HCT116 (cell line): ENCODE results near the gene TCEAL3. TPM values are rescaled to one million over a fixed set of nuclear protein-coding genes. Genes with fewer than 3 reads are reported as not detected.

Experiments
- ATAC-seq: fragments of 200-7000 bp; cut with Tn5 transposase; 2 replicates; pipeline ENCODE4 v1.9.1; 2020; ENCODE audit warnings: mild to moderate bottlenecking, moderate library complexity
- BruUV-seq: library from RNA; stranded (reverse); fragments of 400-500 nt; replicated peaks from 2 replicates; lab custom pipeline; 2021; lab: Mats Ljungman, UMichigan
- CTCF ChIA-PET: fragments of 300-600 bp; sonication (Branson Sonifier 250); formaldehyde crosslinking; loops from one replicate; lab custom pipeline; 2021; ENCODE audit warnings: antibody characterized with exemption; lab: Charles Lee
- POLR2A ChIA-PET: fragments of 300-600, 350-600 bp; sonication (Branson Sonifier 250); formaldehyde crosslinking; loops from one replicate; lab custom pipeline; 2021; ENCODE audit warnings: antibody characterized with exemption; lab: Charles Lee
- RAD21 ChIA-PET, 2 experiments: fragments of 300-600 bp; sonication (Branson Sonifier 250); formaldehyde crosslinking; loops; one replicate each; lab custom pipeline; 2023; ENCODE audit warnings: low total read pairs in 2 of 2; ENCODE audit not compliant: uncharacterized antibody in 2 of 2, unreplicated experiment in 2 of 2, low non-redundant PET in 1 of 2; lab: Charles Lee
- DNase-seq: peaks from one replicate; pipeline ENCODE4 v3.0.0-alpha.2; 2010; ENCODE audit warnings: low read depth, low spot score
- H2AFZ ChIP-seq: fragments of 200-600 bp; shearing (Covaris generic), sonication (generic); 2 replicates; pipeline ENCODE4 v1.6.1; 2017; ENCODE audit warnings: low read depth, mixed run types, mixed read lengths, antibody characterized with exemption, low read length; ENCODE audit not compliant: poor library complexity, severe bottlenecking
- H3K27ac ChIP-seq: 2 replicates; pipeline ENCODE4 v1.5.1; 2012; ENCODE audit warnings: low read depth, low read length
- H3K27me3 ChIP-seq: fragments of 200-600 bp; sonication (generic); 2 replicates; pipeline ENCODE4 v1.6.1; 2016; ENCODE audit warnings: mixed run types, low read length, mixed read lengths; ENCODE audit not compliant: insufficient read depth
- H3K36me3 ChIP-seq, 2 experiments: fragments of 200-500 bp in 1 of 2; fragments of 200-600 bp in 1 of 2; sonication (Bioruptor generic) in 1 of 2; sonication (generic) in 1 of 2; 2 replicates each; pipeline versions ENCODE4 v1.5.1 to v1.6.1; 2014 to 2016; ENCODE audit warnings: low read length in 2 of 2, inconsistent platforms in 1 of 2, mixed read lengths in 1 of 2, mixed run types in 1 of 2; ENCODE audit not compliant: insufficient read depth in 2 of 2, control insufficient read depth in 1 of 2
- H3K4me1 ChIP-seq, 2 experiments: fragments of 200-600 bp in 1 of 2; sonication (generic) in 1 of 2; 2 replicates each; pipeline versions ENCODE4 v1.5.1 to v1.6.1; 2012 to 2017; ENCODE audit warnings: low read length in 2 of 2, inconsistent platforms in 1 of 2, mild to moderate bottlenecking in 1 of 2, mixed read lengths in 1 of 2, mixed run types in 1 of 2, moderate library complexity in 1 of 2; ENCODE audit not compliant: insufficient read depth in 2 of 2, control insufficient read depth in 1 of 2
- H3K4me2 ChIP-seq: fragments of 200-600 bp; sonication (generic); 2 replicates; pipeline ENCODE4 v1.6.1; 2017; ENCODE audit warnings: mixed run types, low read length, mixed read lengths
- H3K4me3 ChIP-seq, 2 experiments: fragments of 200-600 bp in 1 of 2; sonication (generic) in 1 of 2; replicated peaks in 1 of 2; 2 replicates each; pipeline ENCODE4 v1.5.1; 2011 to 2016; ENCODE audit warnings: low read length in 2 of 2, control low read depth in 1 of 2, low read depth in 1 of 2, mild to moderate bottlenecking in 1 of 2, mixed read lengths in 1 of 2, mixed run types in 1 of 2
- H3K79me2 ChIP-seq: fragments of 200-600 bp; sonication (generic); 2 replicates; pipeline ENCODE4 v1.6.1; 2017; ENCODE audit warnings: mild to moderate bottlenecking, mixed run types, low read length, moderate library complexity, mixed read lengths; ENCODE audit not compliant: insufficient read depth
- H3K9ac ChIP-seq: fragments of 200-600 bp; sonication (generic); 2 replicates; pipeline ENCODE4 v1.6.1; 2016; ENCODE audit warnings: low read length, mixed read lengths
- H3K9me2 ChIP-seq: fragments of 200-600 bp; sonication (generic), shearing (Covaris generic); 2 replicates; pipeline ENCODE4 v1.6.1; 2017; ENCODE audit warnings: mixed run types, mild to moderate bottlenecking, moderate library complexity; ENCODE audit not compliant: insufficient read depth
- H3K9me3 ChIP-seq, 2 experiments: fragments of 200-500 bp in 1 of 2; fragments of 200-600 bp in 1 of 2; sonication (Bioruptor generic) in 1 of 2; sonication (generic) in 1 of 2; 2 replicates each; pipeline ENCODE4 v1.6.1; 2014 to 2017; ENCODE audit warnings: low read length in 2 of 2, mixed read lengths in 2 of 2, inconsistent platforms in 1 of 2, low read depth in 1 of 2, mild to moderate bottlenecking in 1 of 2, mixed run types in 1 of 2, moderate library complexity in 1 of 2; ENCODE audit not compliant: control insufficient read depth in 1 of 2, insufficient read depth in 1 of 2
- H4K20me1 ChIP-seq: fragments of 200-600 bp; sonication (generic), shearing (Covaris generic); 2 replicates; pipeline ENCODE4 v1.6.1; 2017; ENCODE audit warnings: mixed run types, mild to moderate bottlenecking, moderate library complexity; ENCODE audit not compliant: insufficient read depth
- ATF3 ChIP-seq: IDR thresholded peaks from 2 replicates; pipeline ENCODE4 v1.6.1; 2012
- CBX3 ChIP-seq: IDR thresholded peaks from 2 replicates; pipeline ENCODE4 v1.6.1; 2012; ENCODE audit warnings: low read depth
- CEBPB ChIP-seq: IDR thresholded peaks from 2 replicates; pipeline ENCODE4 v1.6.1; 2012; ENCODE audit warnings: low read depth
- CTCF ChIP-seq, 3 experiments: fragments of 200-600 bp in 1 of 3; sonication (generic) in 1 of 3; IDR thresholded peaks in 2 of 3; conservative IDR thresholded peaks in 1 of 3; 2 replicates each; pipeline ENCODE4 v1.5.1; 2012 to 2017; ENCODE audit warnings: low read depth in 2 of 3, low read length in 2 of 3, antibody characterized with exemption in 1 of 3, borderline replicate concordance in 1 of 3, control low read depth in 1 of 3, mild to moderate bottlenecking in 1 of 3, mixed read lengths in 1 of 3, mixed run types in 1 of 3, moderate library complexity in 1 of 3; ENCODE audit not compliant: insufficient read depth in 1 of 3
- EGR1 ChIP-seq: IDR thresholded peaks from 2 replicates; pipeline ENCODE4 v1.6.1; 2012; ENCODE audit warnings: low read depth
- ELF1 ChIP-seq: IDR thresholded peaks from 2 replicates; pipeline ENCODE4 v1.6.1; 2012; ENCODE audit warnings: low read depth, borderline replicate concordance
- EZH2phosphoT487 ChIP-seq: fragments of 200-600 bp; IDR thresholded peaks from 2 replicates; pipeline ENCODE4 v1.6.1; 2018; ENCODE audit warnings: antibody characterized with exemption, borderline replicate concordance
- FOSL1 ChIP-seq: IDR thresholded peaks from 2 replicates; pipeline ENCODE4 v1.6.1; 2012; ENCODE audit warnings: low read depth
- POLR2A ChIP-seq: IDR thresholded peaks from 2 replicates; pipeline ENCODE4 v1.7.0; 2011; ENCODE audit warnings: borderline replicate concordance; ENCODE audit not compliant: insufficient read depth, insufficient read length; ENCODE audit errors: extremely low read depth
- POLR2AphosphoS5 ChIP-seq: IDR thresholded peaks from 2 replicates; pipeline ENCODE4 v1.6.1; 2011; ENCODE audit warnings: mild to moderate bottlenecking, low read depth, low read length, moderate library complexity
- REST ChIP-seq: IDR thresholded peaks from 2 replicates; pipeline ENCODE4 v1.6.1; 2012; ENCODE audit warnings: low read depth
- SIN3A ChIP-seq: IDR thresholded peaks from 2 replicates; pipeline ENCODE4 v1.6.1; 2012; ENCODE audit warnings: low read depth
- TCF7L2 ChIP-seq: IDR thresholded peaks from 2 replicates; pipeline ENCODE4 v1.7.0; 2011; ENCODE audit warnings: borderline replicate concordance, inconsistent platforms; ENCODE audit not compliant: insufficient read depth, insufficient read length; ENCODE audit errors: extremely low read depth
- YY1 ChIP-seq: IDR thresholded peaks from 2 replicates; pipeline ENCODE4 v1.6.1; 2011; ENCODE audit warnings: low read length, low read depth, moderate library complexity, mild to moderate bottlenecking; ENCODE audit not compliant: insufficient replicate concordance; ENCODE audit errors: extremely low read depth
- ZFX ChIP-seq: fragments of 450-650 bp; IDR thresholded peaks from 2 replicates; pipeline ENCODE4 v1.6.1; 2017
- ZNF274 ChIP-seq: fragments of 200-500 bp; sonication (Bioruptor generic); IDR thresholded peaks from 2 replicates; pipeline ENCODE4 v1.6.1; 2014; ENCODE audit warnings: mild to moderate bottlenecking, low read depth, low read length, inconsistent platforms
- intact Hi-C: fragments of 100-400 bp; cut with micrococcal nuclease; formaldehyde crosslinking; loops from 2 replicates; pipeline ENCODE4 v1.10.0; 2022
- total RNA-seq: library from RNA; stranded (reverse); gene quantifications from one replicate; pipeline ENCODE4 v1.2.1, GENCODE V29; 2021; ENCODE audit not compliant: unreplicated experiment
- TF ChIP-seq, protein P1 (sequence below): IDR thresholded peaks from 2 replicates; pipeline ENCODE4 v1.6.1; 2011; ENCODE audit warnings: mild to moderate bottlenecking, low read length, moderate library complexity; ENCODE audit not compliant: insufficient replicate concordance; ENCODE audit errors: extremely low read depth

Gene TCEAL3
- total RNA-seq, 1 experiment from 2014 or later = not detected

DNA sequence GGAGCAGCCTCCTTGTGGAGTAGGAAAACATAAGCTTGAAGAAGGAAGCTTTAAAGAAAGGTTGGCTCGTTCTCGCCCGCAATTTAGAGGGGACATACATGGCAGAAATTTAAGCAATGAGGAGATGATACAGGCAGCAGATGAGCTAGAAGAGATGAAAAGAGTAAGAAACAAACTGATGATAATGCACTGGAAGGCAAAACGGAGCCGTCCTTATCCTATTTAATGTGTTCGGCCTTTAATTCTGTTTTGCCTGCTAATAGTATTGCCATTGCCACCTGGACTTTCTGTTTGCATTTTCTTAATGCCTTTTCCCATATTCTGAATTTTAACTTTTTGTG, 22.4 kb downstream of the TCEAL3 start:
- Histone ChIP-seq H4K20me1 (no peaks in the 10 kb centered on the region), H2AFZ (no peak overlapping the region), H3K36me3 (no peaks in the 10 kb centered on the region), H3K4me2 (no peak overlapping the region), H3K9me3 (no peaks in the 10 kb centered on the region), H3K9me2 (no peaks in the 10 kb centered on the region), H3K9ac (no peak overlapping the region), H3K4me3 (no peak overlapping the region), H3K27me3 (no peaks in the 10 kb centered on the region), H3K79me2 (no peaks in the 10 kb centered on the region), H3K27ac (no peak overlapping the region), H3K4me1 (no peaks in the 10 kb centered on the region)
- no peak for ATAC-seq
- TF ChIP-seq ZFX = no peak
- no peak for TF ChIP-seq ELF1
- no peak for TF ChIP-seq REST
- no peak for TF ChIP-seq ATF3
- TF ChIP-seq YY1 = no peak
- no peak for TF ChIP-seq EZH2phosphoT487
- TF ChIP-seq CBX3 = no peak
- TF ChIP-seq TCF7L2 = no peak
- no peak for TF ChIP-seq CEBPB
- no peak for TF ChIP-seq SIN3A
- TF ChIP-seq, protein P1, sequence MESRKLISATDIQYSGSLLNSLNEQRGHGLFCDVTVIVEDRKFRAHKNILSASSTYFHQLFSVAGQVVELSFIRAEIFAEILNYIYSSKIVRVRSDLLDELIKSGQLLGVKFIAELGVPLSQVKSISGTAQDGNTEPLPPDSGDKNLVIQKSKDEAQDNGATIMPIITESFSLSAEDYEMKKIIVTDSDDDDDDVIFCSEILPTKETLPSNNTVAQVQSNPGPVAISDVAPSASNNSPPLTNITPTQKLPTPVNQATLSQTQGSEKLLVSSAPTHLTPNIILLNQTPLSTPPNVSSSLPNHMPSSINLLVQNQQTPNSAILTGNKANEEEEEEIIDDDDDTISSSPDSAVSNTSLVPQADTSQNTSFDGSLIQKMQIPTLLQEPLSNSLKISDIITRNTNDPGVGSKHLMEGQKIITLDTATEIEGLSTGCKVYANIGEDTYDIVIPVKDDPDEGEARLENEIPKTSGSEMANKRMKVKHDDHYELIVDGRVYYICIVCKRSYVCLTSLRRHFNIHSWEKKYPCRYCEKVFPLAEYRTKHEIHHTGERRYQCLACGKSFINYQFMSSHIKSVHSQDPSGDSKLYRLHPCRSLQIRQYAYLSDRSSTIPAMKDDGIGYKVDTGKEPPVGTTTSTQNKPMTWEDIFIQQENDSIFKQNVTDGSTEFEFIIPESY = no peak
- no peak for TF ChIP-seq CTCF (IDR thresholded peaks at IDR 0.05 in 2 of 3, conservative IDR thresholded peaks at IDR 0.05 in 1 of 3; ENCODE audit: borderline replicate concordance in 1 of 3, insufficient read depth in 1 of 3, low read depth in 2 of 3, low read length in 2 of 3)
- no peak for TF ChIP-seq POLR2AphosphoS5
- TF ChIP-seq POLR2A = no peak
- no peak for TF ChIP-seq FOSL1
- TF ChIP-seq EGR1 = no peak
- no peak for TF ChIP-seq ZNF274
- intact Hi-C loops = no loop called here
- BruUV-seq = no TSS peak
- CTCF ChIA-PET = no interaction called here
- DNase-seq = no peak
- POLR2A ChIA-PET = no interaction called here
- RAD21 ChIA-PET = no interaction called here
